ENCODE results near the gene ZNF180.
"Not testable (repeated sequence)": the region's sequence is repeated elsewhere in the genome, so short reads cannot be mapped to it uniquely, and the experiment has no call there.

ZNF180 gene

GRCh38 chr19:44499962-44500949 lies at the start of gene ZNF180:
ZNF180 (minus strand) TSS chr19:44500522; CDS start chr19:44497334, 3,188 bp downstream.
- DNase-seq (ENCODE audit: low read depth in 2 of 2) = peak; percentile 90

DNA sequence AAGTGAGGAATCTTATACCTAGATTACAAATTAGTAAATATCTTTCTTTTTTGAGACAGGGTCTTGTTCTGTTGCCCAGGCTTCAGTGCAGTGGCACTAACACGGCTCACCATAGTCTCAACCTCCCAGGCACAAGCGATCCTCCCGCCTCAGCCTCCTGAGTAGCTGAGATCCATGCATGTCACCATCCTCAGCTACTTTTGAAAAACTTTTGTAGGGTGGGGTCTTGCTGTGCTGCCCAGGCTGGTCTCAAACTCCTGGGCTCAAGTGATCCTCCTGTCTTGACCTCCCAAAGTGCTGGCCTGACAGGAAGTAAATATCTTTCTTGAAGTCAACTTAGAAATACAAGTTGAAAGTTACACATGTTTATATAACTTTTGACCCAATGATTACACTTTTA lies 49.2 kb upstream of the ZNF180 start:
- DNase-seq (ENCODE audit: low read depth in 2 of 2) = no peak

DNA sequence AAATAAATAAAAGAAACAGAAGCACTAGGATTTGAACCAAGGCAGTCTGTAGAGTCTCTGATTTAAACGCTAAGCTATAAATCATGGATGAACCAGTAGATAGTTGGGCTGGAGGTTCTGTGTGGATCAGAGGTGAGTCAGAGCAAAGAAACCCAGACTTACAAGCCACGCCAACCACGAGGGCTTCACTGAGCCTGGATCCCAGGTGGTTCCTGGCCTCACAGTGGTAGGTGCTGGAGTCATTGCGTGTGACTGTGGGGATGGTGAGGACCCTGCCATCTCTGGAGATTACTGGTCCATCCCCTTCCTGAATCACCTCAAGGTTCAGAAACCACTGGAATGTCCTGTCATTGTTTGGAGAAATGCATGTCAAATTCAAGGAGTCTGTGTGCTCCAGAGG lies 48.4 kb upstream of the ZNF180 start:
- DNase-seq (ENCODE audit: low read depth in 2 of 2) = no peak

- DNase-seq (ENCODE audit: low read depth in 2 of 2) = no peak
Observed at GRCh38 chr19:44544031-44544430, 43.7 kb upstream of the ZNF180 start.

- no peak for DNase-seq (ENCODE audit: low read depth in 2 of 2)
Observed at GRCh38 chr19:44542671-44543070, 42.3 kb upstream of the ZNF180 start.

- DNase-seq (ENCODE audit: low read depth in 2 of 2) = no peak
Observed at GRCh38 chr19:44540736-44541135, 40.4 kb upstream of the ZNF180 start.

GRCh38 chr19:44539991-44540390 lies 39.7 kb upstream of the ZNF180 start:
- DNase-seq (ENCODE audit: low read depth in 2 of 2) = no peak

DNA sequence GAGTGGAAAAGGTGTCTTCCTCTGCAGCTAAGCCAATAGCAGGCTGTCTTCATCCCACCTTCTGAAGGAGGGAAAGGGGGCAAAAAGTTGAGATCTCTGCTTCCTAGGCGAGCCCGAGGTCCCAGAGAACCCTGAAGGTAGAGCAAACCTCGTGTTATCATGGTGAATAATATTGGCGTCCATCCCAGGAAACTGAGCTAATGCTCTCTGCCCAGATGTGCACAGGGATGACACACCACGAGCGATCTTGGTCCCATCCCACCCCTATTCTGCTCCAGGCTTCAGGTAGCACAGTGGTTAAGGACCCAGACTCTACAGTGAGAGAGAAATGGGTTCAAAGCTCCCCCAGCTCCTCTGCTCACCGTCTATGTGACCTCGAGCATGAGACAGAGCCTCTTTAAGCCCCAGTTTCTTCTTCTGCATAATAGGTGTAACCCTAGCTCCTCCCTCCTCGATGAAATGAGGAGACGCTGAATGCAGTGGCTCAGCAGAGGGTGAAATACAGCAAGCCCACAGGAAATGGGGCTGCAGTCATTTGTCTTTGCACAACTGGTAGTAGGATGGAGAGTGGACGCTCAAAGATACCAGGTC lies 39.0 kb upstream of the ZNF180 start:
- no peak for DNase-seq (ENCODE audit: low read depth in 2 of 2)

DNA sequence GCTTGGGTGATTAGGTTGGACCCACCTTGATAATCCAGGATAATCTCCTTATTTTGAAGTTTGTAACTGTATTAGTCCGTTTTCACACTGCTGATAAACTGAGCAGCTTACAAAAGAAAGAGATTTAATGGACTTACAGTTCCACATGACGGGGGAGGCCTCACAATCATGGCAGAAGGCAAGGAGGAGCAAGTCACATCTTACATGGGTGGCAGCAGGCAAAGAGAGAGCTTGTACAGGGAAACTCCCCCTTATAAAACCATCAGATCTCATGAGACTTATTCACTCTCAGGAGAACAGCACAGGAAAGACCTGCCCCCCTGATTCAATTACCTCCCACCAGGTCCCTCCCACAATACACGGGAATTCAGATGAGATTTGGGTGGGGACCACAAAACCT lies 35.0 kb upstream of the ZNF180 start:
- DNase-seq (ENCODE audit: low read depth in 2 of 2) = not testable (repeated sequence)

GRCh38 chr19:44532819-44533218 lies 32.5 kb upstream of the ZNF180 start:
- DNase-seq (ENCODE audit: low read depth in 2 of 2) = no peak

GRCh38 chr19:44530777-44531176 lies 30.5 kb upstream of the ZNF180 start:
- DNase-seq (ENCODE audit: low read depth in 2 of 2) = no peak

- DNase-seq (ENCODE audit: low read depth in 2 of 2) = no peak
Observed at GRCh38 chr19:44529536-44529935, 29.2 kb upstream of the ZNF180 start, which contains the start of gene CEACAM20. CEACAM20 (minus strand) TSS chr19:44529675; CDS start chr19:44529509, 166 bp downstream.

DNA sequence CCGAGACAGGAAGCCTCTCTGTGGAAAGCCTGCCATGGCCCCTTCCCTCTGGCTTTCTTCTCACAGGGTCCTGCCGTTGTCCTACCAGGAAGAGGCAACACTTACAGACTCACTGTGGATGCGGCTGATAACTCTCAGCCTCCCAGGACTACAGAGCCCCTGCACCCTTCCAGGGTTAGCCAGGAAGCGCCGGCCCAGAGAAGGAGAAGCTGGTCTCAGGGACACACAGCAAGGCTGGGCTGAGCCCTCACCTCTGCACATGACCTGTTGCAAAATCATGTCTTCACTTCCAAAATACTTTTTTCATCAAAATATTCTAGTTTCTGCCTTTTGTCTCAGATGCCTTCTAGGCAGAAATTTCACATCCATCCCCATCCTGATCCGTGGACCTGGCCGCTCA lies 27.2 kb upstream of the ZNF180 start:
- DNase-seq (ENCODE audit: low read depth in 2 of 2) = no peak

GRCh38 chr19:44525721-44526430 lies 25.6 kb upstream of the ZNF180 start:
- no peak for DNase-seq (ENCODE audit: low read depth in 2 of 2)

GRCh38 chr19:44521370-44521769 lies 21.0 kb upstream of the ZNF180 start:
- DNase-seq (ENCODE audit: low read depth in 2 of 2) = no peak

DNA sequence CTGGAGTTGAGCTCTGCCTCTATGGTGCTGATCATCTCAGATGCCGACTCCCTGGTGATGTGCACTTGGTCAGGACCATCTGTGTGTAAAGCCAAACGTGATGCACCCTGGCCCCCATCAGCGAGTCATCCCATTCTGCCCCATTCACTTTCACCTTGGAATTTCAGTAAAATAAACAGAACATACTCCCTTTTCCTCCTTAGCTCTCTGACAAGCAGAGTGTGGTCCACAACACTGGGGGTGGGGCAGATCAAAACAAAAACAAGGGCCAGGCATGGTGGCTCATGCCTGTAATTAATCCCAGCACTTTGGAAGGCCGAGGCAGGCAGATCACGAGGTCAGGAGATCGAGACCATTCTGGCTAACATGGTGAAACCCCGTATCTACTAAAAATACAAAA lies 16.8 kb upstream of the ZNF180 start:
- DNase-seq (ENCODE audit: low read depth in 2 of 2) = no peak

DNA sequence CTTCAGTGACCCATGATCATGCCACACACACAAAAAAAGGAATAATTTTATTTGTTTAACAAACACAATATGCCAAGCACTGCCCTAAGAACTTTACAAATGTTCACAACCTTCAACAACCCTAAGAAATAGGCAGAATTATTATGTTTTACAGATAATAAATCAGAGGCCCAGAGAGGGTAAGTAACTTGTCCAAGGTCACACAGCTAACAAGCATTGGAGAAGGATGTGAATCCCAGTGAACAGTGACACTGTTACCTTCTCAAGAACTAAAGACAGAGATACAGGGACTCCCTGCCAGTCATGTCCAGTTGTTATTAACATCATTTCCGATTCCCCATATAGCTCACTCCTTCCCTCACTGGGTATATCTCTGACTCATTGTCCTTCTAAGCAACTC lies 15.6 kb upstream of the ZNF180 start:
- no peak for DNase-seq (ENCODE audit: low read depth in 2 of 2)

GRCh38 chr19:44515031-44515430 lies 14.7 kb upstream of the ZNF180 start:
- DNase-seq (ENCODE audit: low read depth in 2 of 2) = no peak

DNA sequence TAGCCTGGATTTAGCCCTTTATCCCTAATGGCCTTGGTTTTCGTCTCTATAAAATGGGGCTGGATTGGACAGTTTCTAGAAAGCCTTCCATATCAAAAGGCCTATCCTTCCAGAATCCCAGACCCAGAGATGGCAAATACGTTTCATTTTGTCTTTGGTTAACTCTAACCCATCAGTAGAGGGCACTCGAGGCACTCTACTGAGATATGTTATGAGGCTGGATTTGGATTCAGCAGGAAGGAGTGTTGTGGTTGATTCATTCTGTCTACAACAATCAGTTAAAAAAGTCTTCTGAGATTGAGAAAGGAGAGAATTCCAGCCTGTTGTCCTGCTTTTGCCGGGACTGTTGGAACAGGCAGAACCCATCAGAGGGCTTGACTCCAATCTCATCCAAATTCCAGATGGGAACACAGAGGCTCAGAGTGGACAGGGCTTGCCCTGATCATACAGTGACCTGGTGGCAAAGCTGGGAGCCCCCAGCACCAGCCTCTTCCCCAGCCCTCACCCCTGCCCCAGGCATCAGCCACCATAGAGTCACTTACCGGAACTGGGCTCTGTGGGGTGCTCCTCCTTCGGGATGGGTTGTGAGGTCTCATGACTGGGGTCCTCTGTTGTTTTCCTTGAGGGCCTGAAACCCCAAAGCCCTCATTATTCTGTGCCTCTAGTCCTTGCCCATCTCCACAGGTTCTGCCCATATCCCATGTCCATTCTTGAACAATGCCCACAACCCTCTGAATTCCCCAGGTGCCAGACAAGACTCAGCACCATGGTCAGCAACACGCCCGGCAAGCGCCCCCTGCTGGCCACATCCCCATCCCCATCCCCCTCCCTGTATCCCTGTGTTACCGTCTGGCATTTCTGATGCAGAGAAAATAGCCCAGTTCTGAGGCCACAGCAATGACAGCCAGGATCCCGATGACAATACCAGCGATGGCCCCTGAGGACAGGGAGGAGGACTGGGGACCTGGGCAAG lies 12.3 kb upstream of the ZNF180 start:
- no peak for DNase-seq (ENCODE audit: low read depth in 2 of 2)

- DNase-seq (ENCODE audit: low read depth in 2 of 2) = no peak
Observed at GRCh38 chr19:44509478-44509877, 9.2 kb upstream of the ZNF180 start.

DNA sequence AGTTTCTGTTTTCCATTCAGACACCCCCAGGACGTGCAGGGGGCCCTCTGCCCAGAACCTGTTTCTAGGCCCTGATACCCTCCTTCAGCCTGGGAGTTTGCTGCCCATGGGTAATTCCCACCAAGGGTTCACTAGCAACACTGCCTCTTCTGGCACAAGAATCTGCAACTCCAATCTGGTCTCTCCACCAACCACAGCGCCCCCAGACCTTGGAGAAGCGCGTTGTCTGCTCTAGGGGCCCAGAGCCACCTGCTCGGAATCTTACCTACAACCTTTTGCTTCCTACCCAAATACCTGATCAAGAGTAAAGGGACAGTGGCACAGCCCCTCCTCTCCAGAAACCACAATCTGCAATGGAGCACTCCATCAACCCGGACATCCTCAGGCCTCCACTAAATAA lies 763 bp downstream of the ZNF180 start:
- no peak for DNase-seq (ENCODE audit: low read depth in 2 of 2)
